ENCODE measurements around the gene C2CD4B.

Gene C2CD4B

GRCh38 chr15:62115847-62116246 lies 49.2 kb downstream of the C2CD4B start:
- no peak for DNase-seq

Data from NCI-H1417 (cell line).